K562 (cell line): Measurements from ENCODE around the gene KANK2. TPM values are rescaled to one million over a fixed set of nuclear protein-coding genes. Genes with fewer than 3 reads are reported as not detected.

Source experiments
- ELK3 ChIP-seq: fragments of 450-650 bp; formaldehyde crosslinking; IDR thresholded peaks from 2 replicates; pipeline ENCODE4 v1.4.0; 2020; ENCODE audit warnings: mild to moderate bottlenecking
- MAZ ChIP-seq, 2 experiments: fragments of 450-650 bp in 1 of 2; sonication (generic) in 1 of 2; formaldehyde crosslinking; IDR thresholded peaks in 1 of 2; conservative IDR thresholded peaks in 1 of 2; 2 replicates each; pipeline versions ENCODE4 v1.4.0 to v1.5.0; 2020; ENCODE audit warnings: mild to moderate bottlenecking in 1 of 2, missing genetic modification reagents in 1 of 2
- MBD1 ChIP-seq: fragments of 250-450 bp; sonication (Bioruptor Pico); IDR thresholded peaks from 2 replicates; pipeline ENCODE4 v1.8.0; 2022; ENCODE audit warnings: inconsistent platforms
- ZFP91 ChIP-seq: sonication (generic); formaldehyde crosslinking; IDR thresholded peaks from 2 replicates; pipeline ENCODE4 v1.8.0; 2022; ENCODE audit warnings: mild to moderate bottlenecking, missing genetic modification reagents
- ZMIZ1 ChIP-seq, 2 experiments: fragments of 150-350 bp in 1 of 2; IDR thresholded peaks; 2 replicates each; pipeline ENCODE4 v1.6.1; 2012 to 2016; ENCODE audit warnings: low read depth in 2 of 2, low read length in 2 of 2, mild to moderate bottlenecking in 1 of 2, moderate library complexity in 1 of 2
- ZNF561 ChIP-seq: fragments of 450-650 bp; formaldehyde crosslinking; conservative IDR thresholded peaks from 2 replicates; pipeline ENCODE4 v1.4.0; 2020; ENCODE audit warnings: mild to moderate bottlenecking, moderate library complexity
- polyA plus RNA-seq, 8 experiments: library from polyadenylated mRNA; depleted of rRNA in 4 of 8; stranded (reverse) in 5 of 8; unstranded in 3 of 8; fragments of >200 nt; fragmentation: Nextera tagmentation in 2 of 8; fragmentation: Illumina TruSeq in 1 of 8; extraction: Ambion mirVana in 2 of 8; extraction: Trizol in 1 of 8; gene quantifications; 2 replicates each; pipeline versions ENCODE4 v1.2.1 to v1.2.3, GENCODE V29; 2011 to 2014; ENCODE audit warnings: inconsistent platforms in 1 of 8, missing spikeins in 1 of 8
- total RNA-seq, 7 experiments: library from RNA; depleted of rRNA in 6 of 7; stranded (reverse); fragments of >200 nt in 6 of 7; fragmentation: Illumina TruSeq in 2 of 7; extraction: Trizol in 2 of 7; gene quantifications; 2 replicates each; pipeline versions ENCODE4 v1.2.1 to v1.2.3, GENCODE V29; 2011 to 2021; ENCODE audit warnings: low replicate concordance in 1 of 7
- TF ChIP-seq, protein P1 (sequence below): fragments of 450-650 bp; IDR thresholded peaks from 2 replicates; pipeline ENCODE4 v1.6.1; 2016; ENCODE audit warnings: low read depth

The KANK2 gene
- total and polyA plus RNA-seq, 9 of the 15 experiments (the other 6 are each of a cell fraction or from before 2014, with no cell fraction given) = 4.4 to 47.8 (median 21.3) TPM

DNA sequence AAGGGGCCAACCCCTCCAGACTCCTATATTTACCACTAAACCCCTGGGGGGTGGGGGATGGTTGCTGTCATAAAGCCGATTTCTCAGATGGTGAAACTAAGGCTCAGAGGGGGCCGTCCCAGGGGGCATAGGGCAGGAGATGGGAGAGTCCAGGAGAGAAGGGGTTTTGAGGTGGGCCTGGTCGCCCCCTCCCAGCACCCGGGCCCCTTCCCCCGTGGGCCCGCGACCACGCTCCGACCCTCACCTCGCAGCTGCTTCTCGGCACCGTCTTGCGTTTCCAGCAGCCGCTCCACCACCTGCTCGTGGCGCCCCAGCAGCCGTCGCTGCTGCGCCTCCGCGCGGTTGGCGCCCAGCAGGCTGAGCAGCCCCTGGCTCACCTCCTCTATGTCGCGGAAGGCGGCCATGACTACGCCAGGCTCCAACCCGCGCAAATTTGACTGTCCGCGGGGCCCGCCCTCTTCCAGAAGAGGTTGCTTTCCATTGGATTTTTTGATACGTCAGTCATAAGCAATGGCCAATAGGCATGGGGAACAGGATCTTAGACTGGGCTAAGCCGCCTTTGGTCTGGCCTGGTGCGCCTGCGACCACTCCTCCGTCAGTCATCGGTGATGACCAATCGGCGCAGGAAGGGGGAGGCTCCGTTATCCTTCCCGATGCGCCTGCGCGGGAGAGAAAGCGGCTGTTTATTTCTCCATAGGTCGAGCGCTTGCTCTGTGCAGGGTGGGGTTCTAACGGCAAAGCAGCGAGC, 41.8 kb downstream of the KANK2 start, which contains the start of gene SPC24 (continued):
- TF ChIP-seq MAZ (CRISPR knock-in tag; conservative IDR thresholded peaks at IDR 0.05 in 1 of 2, IDR thresholded peaks at IDR 0.05 in 1 of 2) (no peak; a peak in 1 of 4 replicates), ZFP91 (CRISPR knock-in tag) (no peak), ZNF561 (CRISPR knock-in tag) (no peak), ELK3 (CRISPR knock-in tag) (no peak), MBD1 (CRISPR knock-in tag) (no peak), ZMIZ1 (IDR thresholded peaks at IDR 0.05; ENCODE audit: low read depth in 2 of 2, low read length in 2 of 2) (peak in 1 of 2 experiments; percentile 50; a peak in 1 of 4 replicates)
- TF ChIP-seq, protein P1, sequence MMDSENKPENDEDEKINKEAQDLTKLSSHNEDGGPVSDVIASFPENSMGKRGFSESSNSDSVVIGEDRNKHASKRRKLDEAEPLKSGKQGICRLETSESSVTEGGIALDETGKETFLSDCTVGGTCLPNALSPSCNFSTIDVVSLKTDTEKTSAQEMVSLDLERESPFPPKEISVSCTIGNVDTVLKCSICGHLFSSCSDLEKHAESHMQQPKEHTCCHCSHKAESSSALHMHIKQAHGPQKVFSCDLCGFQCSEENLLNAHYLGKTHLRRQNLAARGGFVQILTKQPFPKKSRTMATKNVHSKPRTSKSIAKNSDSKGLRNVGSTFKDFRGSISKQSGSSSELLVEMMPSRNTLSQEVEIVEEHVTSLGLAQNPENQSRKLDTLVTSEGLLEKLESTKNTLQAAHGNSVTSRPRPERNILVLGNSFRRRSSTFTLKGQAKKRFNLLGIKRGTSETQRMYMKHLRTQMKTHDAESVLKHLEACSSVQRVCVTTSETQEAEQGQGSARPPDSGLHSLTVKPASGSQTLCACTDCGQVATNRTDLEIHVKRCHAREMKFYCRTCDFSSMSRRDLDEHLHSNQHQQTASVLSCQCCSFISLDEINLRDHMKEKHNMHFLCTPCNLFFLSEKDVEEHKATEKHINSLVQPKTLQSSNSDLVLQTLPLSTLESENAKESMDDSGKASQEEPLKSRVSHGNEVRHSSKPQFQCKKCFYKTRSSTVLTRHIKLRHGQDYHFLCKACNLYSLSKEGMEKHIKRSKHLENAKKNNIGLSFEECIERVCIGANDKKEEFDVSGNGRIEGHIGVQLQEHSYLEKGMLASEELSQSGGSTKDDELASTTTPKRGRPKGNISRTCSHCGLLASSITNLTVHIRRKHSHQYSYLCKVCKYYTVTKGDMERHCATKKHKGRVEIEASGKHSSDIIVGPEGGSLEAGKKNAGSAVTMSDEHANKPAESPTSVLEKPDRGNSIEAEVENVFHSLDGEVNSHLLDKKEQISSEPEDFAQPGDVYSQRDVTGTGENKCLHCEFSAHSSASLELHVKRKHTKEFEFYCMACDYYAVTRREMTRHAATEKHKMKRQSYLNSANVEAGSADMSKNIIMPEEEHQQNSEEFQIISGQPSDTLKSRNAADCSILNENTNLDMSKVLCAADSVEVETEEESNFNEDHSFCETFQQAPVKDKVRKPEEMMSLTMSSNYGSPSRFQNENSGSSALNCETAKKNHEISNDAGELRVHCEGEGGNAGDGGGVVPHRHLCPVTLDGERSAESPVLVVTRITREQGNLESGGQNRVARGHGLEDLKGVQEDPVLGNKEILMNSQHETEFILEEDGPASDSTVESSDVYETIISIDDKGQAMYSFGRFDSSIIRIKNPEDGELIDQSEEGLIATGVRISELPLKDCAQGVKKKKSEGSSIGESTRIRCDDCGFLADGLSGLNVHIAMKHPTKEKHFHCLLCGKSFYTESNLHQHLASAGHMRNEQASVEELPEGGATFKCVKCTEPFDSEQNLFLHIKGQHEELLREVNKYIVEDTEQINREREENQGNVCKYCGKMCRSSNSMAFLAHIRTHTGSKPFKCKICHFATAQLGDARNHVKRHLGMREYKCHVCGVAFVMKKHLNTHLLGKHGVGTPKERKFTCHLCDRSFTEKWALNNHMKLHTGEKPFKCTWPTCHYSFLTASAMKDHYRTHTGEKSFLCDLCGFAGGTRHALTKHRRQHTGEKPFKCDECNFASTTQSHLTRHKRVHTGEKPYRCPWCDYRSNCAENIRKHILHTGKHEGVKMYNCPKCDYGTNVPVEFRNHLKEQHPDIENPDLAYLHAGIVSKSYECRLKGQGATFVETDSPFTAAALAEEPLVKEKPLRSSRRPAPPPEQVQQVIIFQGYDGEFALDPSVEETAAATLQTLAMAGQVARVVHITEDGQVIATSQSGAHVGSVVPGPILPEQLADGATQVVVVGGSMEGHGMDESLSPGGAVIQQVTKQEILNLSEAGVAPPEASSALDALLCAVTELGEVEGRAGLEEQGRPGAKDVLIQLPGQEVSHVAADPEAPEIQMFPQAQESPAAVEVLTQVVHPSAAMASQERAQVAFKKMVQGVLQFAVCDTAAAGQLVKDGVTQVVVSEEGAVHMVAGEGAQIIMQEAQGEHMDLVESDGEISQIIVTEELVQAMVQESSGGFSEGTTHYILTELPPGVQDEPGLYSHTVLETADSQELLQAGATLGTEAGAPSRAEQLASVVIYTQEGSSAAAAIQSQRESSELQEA = no peak
